Fibroblast of villous mesenchyme (primary cell): ENCODE data around the gene MAP2K1. TPM values are rescaled to one million over a fixed set of nuclear protein-coding genes. Genes with fewer than 3 reads are reported as not detected.
"Not testable (repeated sequence)": the region's sequence is repeated elsewhere in the genome, so short reads cannot be mapped to it uniquely, and the experiment has no call there.

ENCODE experiments used
- DNase-seq: peaks from one replicate; pipeline ENCODE4 v3.0.0-alpha.2; 2010; ENCODE audit warnings: low read depth
- H3K4me3 ChIP-seq: 2 replicates; pipeline ENCODE4 v1.5.1; 2011; ENCODE audit warnings: low read depth, mild to moderate bottlenecking, low read length
- total RNA-seq: library from RNA; depleted of rRNA; stranded (reverse); fragments of >200 nt; gene quantifications from 2 replicates; pipeline ENCODE4 v1.2.3, GENCODE V29; 2012
- TF ChIP-seq, protein P1 (sequence below): IDR thresholded peaks from 2 replicates; pipeline ENCODE4 v1.5.1; 2012; ENCODE audit warnings: low read depth, mild to moderate bottlenecking, low read length; ENCODE audit not compliant: insufficient read depth

The MAP2K1 gene
- total RNA-seq, 1 donor, result 26.3 TPM

DNA sequence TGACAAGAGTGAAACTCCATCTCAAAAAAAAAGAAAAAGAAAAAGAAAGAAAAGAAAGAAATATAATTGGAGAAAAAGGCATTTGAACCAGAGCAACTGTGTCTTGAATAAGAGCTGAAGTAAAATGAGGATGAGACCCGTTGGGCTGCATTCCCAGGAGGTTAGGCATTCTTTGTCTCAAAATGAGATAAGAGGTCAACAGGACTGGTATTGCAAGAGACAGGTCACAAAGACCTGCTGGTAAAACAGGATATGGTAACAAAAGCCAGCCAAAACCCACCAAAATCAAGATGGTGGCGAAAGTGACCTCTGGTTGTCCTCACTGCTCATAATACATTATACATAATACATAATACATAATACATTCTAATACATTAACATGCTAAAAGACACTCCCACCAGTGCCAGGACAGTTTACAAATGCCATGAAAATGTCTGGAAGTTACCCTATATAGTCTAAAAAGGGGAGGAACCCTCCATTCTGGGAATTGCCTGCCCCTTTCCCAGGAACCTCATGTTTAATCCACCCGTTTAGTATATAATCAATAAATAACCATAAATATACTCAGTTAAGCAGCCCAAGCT is 21.7 kb upstream of the MAP2K1 start:
- DNase-seq, result no peak
- no peak overlapping the region for H3K4me3 ChIP-seq
- TF ChIP-seq, protein P1, sequence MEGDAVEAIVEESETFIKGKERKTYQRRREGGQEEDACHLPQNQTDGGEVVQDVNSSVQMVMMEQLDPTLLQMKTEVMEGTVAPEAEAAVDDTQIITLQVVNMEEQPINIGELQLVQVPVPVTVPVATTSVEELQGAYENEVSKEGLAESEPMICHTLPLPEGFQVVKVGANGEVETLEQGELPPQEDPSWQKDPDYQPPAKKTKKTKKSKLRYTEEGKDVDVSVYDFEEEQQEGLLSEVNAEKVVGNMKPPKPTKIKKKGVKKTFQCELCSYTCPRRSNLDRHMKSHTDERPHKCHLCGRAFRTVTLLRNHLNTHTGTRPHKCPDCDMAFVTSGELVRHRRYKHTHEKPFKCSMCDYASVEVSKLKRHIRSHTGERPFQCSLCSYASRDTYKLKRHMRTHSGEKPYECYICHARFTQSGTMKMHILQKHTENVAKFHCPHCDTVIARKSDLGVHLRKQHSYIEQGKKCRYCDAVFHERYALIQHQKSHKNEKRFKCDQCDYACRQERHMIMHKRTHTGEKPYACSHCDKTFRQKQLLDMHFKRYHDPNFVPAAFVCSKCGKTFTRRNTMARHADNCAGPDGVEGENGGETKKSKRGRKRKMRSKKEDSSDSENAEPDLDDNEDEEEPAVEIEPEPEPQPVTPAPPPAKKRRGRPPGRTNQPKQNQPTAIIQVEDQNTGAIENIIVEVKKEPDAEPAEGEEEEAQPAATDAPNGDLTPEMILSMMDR, result no peak

DNA sequence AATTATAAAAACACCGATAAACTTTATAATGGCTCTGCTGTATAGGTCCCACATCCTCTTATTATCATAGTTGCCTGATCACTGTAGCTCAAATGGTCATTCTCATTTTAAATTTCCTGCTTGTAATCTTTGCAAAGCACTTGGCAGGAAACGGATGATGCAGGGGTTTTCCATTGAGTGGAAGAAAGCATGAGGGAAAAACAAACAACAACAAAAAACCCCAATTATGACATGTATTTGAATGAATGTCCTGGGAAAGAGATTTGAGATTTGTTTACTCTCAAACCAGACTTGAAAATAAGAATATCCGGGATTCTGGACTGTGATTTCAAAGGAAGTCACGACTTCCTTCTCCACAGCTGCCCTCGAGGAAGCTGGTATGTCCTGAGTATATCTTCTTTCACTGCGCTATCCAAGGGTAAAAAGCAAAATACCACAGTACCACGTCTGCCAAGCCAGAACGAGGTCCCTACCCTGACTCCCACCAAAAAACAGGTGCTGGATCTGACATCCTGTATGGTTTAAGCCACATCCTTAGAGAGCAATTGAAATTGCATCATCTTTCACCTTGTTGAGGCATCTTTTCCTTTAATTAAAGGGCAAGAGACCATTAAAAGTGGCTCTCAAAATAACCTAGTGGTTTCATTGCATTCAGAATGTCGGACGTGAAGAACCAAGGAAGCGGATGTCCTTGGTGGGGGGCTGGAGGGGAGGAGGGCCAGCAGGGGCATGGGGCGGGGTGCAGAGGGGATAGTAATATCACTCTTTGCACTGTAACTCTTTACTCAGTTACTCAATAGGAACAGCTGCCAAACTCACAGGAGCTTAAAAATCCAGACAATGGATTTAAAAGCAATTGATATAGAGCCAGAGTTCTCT is 16.7 kb upstream of the MAP2K1 start:
- H3K4me3 ChIP-seq, result peak overlapping the region; percentile 41
- TF ChIP-seq, protein P1, result no peak

DNA sequence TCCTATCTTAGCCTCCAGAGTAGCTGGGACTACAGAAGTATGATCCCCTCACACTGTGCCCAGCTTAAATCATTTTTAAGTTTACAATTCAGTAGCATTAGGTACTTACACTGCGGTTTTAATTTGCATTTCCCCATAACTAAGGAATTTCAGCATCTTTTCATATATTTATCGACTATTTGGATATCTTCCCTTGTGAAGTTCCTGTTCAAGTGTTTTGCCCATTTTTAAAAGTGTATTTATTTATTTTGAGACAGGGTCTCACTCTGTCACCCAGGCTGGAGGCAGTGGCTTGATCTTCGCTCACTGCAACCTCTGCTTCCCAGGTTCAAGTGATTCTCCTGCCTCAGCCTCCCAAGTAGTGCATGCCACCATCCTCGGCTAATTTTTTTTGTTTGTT is 12.5 kb upstream of the MAP2K1 start:
- no peak overlapping the region for H3K4me3 ChIP-seq
- DNase-seq, result no peak
- TF ChIP-seq, protein P1, result no peak

More for the DNA sequence above, 16.7 kb upstream of the MAP2K1 start:
- DNase-seq, result peak; percentile 46

DNA sequence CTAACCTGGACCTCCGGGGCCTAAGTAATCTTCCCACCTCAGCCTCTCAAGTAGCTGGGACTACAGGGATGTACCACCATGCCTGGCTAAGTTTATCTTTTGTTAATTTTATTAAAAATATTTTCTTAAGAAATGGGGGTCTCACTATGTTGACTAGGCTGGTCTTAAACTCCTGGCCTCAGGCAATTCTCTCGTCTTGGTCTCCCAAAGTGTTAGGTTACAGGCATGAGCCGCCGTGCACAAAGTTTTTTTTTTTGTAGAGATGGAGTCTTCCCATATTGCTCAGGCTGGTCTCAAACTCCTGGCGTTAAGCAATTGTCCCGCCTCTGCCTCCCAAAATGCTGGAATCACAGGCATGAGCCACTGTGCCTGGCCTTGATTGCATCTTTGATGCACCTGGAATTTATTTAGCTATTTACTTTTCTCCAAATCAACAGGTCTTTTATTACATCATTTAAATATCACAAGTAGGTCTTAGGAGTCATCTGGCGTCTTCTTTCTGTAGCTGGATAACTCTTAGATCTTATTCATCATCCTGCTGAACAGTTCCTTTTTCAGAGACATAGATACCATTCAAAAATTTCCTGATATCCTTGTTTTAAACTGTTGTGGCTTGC is 7.8 kb upstream of the MAP2K1 start:
- no peak overlapping the region for H3K4me3 ChIP-seq
- DNase-seq, result no peak
- TF ChIP-seq, protein P1, result no peak

DNA sequence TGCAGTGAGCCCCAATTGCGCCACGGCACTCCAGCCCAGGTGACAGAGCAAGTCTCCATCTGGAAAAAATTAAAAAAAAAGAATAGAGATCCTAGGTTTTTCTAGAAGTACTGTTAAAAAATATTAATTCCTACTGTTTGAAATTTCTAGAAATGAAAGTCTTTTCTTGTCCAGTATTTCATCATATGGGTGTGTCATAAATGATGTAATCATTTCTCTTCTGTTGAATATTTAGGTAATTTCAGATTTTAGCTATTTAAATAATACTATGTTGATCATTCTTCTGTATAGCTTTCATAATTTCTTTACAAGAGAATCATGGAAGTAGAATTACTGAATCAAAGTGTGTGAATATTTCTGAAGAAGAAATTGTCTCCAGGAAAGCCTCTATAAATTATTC is 5.3 kb upstream of the MAP2K1 start:
- not testable (repeated sequence) for H3K4me3 ChIP-seq, DNase-seq

DNA sequence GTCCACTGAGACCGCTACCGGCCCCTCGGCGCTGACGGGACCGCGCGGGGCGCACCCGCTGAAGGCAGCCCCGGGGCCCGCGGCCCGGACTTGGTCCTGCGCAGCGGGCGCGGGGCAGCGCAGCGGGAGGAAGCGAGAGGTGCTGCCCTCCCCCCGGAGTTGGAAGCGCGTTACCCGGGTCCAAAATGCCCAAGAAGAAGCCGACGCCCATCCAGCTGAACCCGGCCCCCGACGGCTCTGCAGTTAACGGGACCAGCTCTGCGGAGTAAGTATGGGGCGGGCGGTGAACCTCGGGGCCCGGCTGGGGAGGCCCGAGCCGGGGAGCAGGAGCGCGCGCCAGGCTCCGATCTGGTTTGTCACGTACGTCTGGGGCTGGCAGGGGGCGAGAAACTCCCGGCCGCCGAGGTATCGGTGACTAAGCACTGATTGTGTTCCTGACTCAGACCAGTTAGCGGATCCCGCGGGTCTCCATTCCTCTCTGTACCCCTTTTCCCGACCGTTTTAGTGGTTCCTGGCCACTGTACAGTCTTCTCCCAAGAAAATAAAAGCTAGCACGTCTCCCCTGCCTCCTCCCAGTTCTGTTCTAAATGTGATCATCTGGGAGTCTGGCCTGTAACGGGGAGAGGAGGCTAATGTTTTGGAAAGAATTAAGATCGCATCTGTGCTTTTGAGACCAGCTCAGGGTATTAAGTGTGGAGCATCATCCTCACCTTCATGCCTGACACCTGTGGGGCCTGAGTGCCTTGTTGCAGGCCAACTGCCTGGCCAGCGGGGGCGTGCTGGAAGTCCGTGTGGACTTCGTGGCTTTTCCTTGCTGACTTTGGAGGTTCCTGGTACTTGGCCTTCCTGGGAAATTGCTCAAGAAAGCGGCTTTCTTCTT is 691 bp downstream of the MAP2K1 start:
- TF ChIP-seq, protein P1, result peak; percentile 55
- peak overlapping the region; percentile 89 for H3K4me3 ChIP-seq
- DNase-seq, result peak; percentile 79
